K562 (cell line): ENCODE results near the gene WDR86.

ENCODE experiments used
- ELK1 ChIP-seq: sonication (generic); formaldehyde crosslinking; IDR thresholded peaks from 2 replicates; pipeline ENCODE4 v1.8.1; 2022; ENCODE audit warnings: missing genetic modification reagents
- PHB2 ChIP-seq: fragments of 450-650 bp; IDR thresholded peaks from 2 replicates; pipeline ENCODE4 v1.6.1; 2017; ENCODE audit warnings: low read depth
- ZNF274 ChIP-seq: IDR thresholded peaks from 2 replicates; pipeline ENCODE4 v1.6.1; 2011; ENCODE audit warnings: low read depth, mild to moderate bottlenecking, low read length, moderate library complexity, borderline replicate concordance
- TF ChIP-seq, protein P1 (sequence below), 3 experiments: IDR thresholded peaks in 2 of 3; conservative IDR thresholded peaks in 1 of 3; 2 replicates each; pipeline ENCODE4 v1.5.1; 2011 to 2012; ENCODE audit warnings: low read length in 3 of 3, mild to moderate bottlenecking in 3 of 3, control low read depth in 2 of 3, improper control_type of control experiment in 1 of 3, inconsistent platforms in 1 of 3, low read depth in 1 of 3, mixed read lengths in 1 of 3, moderate library complexity in 1 of 3; ENCODE audit not compliant: insufficient read depth in 2 of 3

- TF ChIP-seq ELK1 (CRISPR knock-in tag) (no peak), ZNF274 (no peak), PHB2 (no peak)
- TF ChIP-seq, protein P1, sequence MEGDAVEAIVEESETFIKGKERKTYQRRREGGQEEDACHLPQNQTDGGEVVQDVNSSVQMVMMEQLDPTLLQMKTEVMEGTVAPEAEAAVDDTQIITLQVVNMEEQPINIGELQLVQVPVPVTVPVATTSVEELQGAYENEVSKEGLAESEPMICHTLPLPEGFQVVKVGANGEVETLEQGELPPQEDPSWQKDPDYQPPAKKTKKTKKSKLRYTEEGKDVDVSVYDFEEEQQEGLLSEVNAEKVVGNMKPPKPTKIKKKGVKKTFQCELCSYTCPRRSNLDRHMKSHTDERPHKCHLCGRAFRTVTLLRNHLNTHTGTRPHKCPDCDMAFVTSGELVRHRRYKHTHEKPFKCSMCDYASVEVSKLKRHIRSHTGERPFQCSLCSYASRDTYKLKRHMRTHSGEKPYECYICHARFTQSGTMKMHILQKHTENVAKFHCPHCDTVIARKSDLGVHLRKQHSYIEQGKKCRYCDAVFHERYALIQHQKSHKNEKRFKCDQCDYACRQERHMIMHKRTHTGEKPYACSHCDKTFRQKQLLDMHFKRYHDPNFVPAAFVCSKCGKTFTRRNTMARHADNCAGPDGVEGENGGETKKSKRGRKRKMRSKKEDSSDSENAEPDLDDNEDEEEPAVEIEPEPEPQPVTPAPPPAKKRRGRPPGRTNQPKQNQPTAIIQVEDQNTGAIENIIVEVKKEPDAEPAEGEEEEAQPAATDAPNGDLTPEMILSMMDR (IDR thresholded peaks at IDR 0.05 in 2 of 3, conservative IDR thresholded peaks at IDR 0.05 in 1 of 3; ENCODE audit: insufficient read depth in 2 of 3, low read depth in 1 of 3, low read length in 3 of 3), result no peak
Measured at GRCh38 chr7:151431281-151431767, 21.5 kb upstream of the WDR86 start.
